ENCODE measurements around the gene HAUS7.

HAUS7 gene

GRCh38 chrX:153491918-153492317 lies 21.5 kb upstream of the HAUS7 start:
- Histone ChIP-seq H3K4me1 (peaks cover 16% of the 10 kb centered on the region), H3K9me3 (no peaks in the 10 kb centered on the region), H3K27me3 (no peaks in the 10 kb centered on the region), H3K4me3 (ENCODE audit: low read depth, low read length) (no peak overlapping the region), H3K36me3 (no peaks in the 10 kb centered on the region)
- TF ChIP-seq, protein P1, sequence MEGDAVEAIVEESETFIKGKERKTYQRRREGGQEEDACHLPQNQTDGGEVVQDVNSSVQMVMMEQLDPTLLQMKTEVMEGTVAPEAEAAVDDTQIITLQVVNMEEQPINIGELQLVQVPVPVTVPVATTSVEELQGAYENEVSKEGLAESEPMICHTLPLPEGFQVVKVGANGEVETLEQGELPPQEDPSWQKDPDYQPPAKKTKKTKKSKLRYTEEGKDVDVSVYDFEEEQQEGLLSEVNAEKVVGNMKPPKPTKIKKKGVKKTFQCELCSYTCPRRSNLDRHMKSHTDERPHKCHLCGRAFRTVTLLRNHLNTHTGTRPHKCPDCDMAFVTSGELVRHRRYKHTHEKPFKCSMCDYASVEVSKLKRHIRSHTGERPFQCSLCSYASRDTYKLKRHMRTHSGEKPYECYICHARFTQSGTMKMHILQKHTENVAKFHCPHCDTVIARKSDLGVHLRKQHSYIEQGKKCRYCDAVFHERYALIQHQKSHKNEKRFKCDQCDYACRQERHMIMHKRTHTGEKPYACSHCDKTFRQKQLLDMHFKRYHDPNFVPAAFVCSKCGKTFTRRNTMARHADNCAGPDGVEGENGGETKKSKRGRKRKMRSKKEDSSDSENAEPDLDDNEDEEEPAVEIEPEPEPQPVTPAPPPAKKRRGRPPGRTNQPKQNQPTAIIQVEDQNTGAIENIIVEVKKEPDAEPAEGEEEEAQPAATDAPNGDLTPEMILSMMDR (IDR thresholded peaks at IDR 0.05; ENCODE audit: low read depth, low read length) = no peak
- no peak for DNase-seq

GRCh38 chrX:153491351-153491914 lies 21.1 kb upstream of the HAUS7 start:
- no peak for DNase-seq
- no peaks in the 10 kb centered on the region for H3K27me3 ChIP-seq
- peaks cover 18% of the 10 kb centered on the region for H3K4me1 ChIP-seq
- TF ChIP-seq, protein P1 (IDR thresholded peaks at IDR 0.05; ENCODE audit: low read depth, low read length) = no peak
- H3K36me3 ChIP-seq = no peaks in the 10 kb centered on the region
- H3K9me3 ChIP-seq = no peaks in the 10 kb centered on the region
- no peak overlapping the region for H3K4me3 ChIP-seq (ENCODE audit: low read depth, low read length)

DNA sequence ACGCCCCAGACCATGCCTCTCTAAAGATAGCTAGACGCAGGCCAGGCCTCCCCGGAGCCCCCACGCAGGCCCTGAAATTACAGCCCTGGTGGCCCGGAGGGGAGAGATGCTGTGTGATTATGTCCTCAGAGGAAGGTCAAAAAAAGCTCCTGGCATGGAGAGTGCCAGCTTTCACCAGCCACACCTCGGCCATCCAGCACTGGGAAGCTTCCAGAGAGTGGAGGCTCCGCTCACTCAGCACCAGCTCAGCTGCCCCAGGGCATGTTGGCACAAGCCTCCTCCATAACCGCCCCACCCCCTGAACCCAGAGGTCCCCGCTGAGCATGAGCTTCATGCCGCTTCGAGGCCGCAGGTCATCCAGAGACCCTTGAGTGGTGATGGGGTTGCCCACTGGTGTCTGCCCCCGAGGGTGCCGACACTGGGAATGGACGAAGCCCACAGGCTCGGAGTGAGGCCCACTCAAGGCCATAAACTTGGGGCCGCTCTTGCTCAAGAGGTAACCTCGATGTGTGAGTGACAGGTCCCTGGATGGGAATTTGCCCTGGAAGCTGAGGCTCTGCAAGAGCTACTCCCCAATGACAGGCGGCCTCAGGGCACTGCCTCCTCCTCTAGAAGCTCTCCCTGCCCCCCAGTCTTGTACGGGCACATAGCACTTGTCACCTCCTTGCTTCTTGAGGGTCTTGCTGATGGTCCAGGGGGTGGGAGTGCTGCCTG lies 20.0 kb upstream of the HAUS7 start:
- Histone ChIP-seq H3K27me3 (no peaks in the 10 kb centered on the region), H3K4me3 (ENCODE audit: low read depth, low read length) (no peak overlapping the region), H3K4me1 (peaks cover 23% of the 10 kb centered on the region), H3K9me3 (no peaks in the 10 kb centered on the region), H3K36me3 (no peaks in the 10 kb centered on the region)
- TF ChIP-seq, protein P1 (IDR thresholded peaks at IDR 0.05; ENCODE audit: low read depth, low read length) = no peak
- peak; percentile 28 for DNase-seq

DNA sequence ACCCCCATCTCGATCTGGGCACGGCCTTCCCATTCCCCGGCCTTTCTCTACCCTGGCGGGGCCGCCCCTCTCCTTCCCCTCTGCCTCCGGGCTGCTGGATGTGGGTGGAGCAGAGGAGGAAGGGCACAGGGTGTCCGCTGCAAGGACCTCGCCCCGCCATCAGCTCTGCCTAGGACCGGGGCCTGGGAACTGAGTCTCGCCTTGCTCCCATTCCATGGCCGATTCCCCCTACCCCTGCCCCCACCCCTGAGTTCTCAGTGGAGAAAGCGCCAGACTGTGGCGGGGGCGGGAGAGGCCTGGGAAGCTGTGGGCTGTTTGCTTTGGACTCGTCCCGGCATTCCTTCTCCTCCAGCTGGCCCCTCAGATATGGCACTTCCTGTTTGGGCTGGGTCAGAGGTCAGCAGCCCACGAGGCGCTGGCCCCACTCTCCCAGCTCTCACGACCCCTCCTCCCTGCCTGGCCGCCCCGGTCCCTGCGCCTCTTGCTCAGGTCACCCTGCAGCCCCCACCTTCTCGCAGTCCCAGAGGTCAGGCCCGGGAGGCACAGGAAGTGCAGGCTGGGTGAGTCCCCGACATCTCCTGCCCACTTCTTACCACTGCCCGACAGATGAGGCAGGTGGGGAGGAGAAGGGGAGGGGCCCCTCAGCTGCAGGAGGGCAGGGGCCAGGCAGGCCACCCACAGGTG lies 18.0 kb upstream of the HAUS7 start:
- no peak for DNase-seq
- H3K36me3 ChIP-seq = no peaks in the 10 kb centered on the region
- peaks cover 23% of the 10 kb centered on the region for H3K4me1 ChIP-seq
- H3K4me3 ChIP-seq (ENCODE audit: low read depth, low read length) = no peak overlapping the region
- no peaks in the 10 kb centered on the region for H3K9me3 ChIP-seq
- TF ChIP-seq, protein P1 (IDR thresholded peaks at IDR 0.05; ENCODE audit: low read depth, low read length) = no peak
- no peaks in the 10 kb centered on the region for H3K27me3 ChIP-seq

GRCh38 chrX:153487590-153488071 lies 17.3 kb upstream of the HAUS7 start:
- Histone ChIP-seq H3K27me3 (no peaks in the 10 kb centered on the region), H3K4me3 (ENCODE audit: low read depth, low read length) (no peak overlapping the region), H3K36me3 (no peaks in the 10 kb centered on the region), H3K4me1 (peaks cover 23% of the 10 kb centered on the region), H3K9me3 (no peaks in the 10 kb centered on the region)
- DNase-seq = no peak
- TF ChIP-seq, protein P1 (IDR thresholded peaks at IDR 0.05; ENCODE audit: low read depth, low read length) = no peak

GRCh38 chrX:153486171-153486570 lies 15.8 kb upstream of the HAUS7 start:
- no peak overlapping the region for H3K4me3 ChIP-seq (ENCODE audit: low read depth, low read length)
- H3K27me3 ChIP-seq = no peaks in the 10 kb centered on the region
- no peaks in the 10 kb centered on the region for H3K36me3 ChIP-seq
- DNase-seq = peak; percentile 48
- H3K4me1 ChIP-seq = peaks cover 14% of the 10 kb centered on the region
- no peaks in the 10 kb centered on the region for H3K9me3 ChIP-seq
- TF ChIP-seq, protein P1 (IDR thresholded peaks at IDR 0.05; ENCODE audit: low read depth, low read length) = no peak
